GM18505 (cell line): ENCODE measurements around the gene FUOM.

Experiments
- ATAC-seq: cut with Tn5 transposase; IDR thresholded peaks from one replicate; pipeline ENCODE4 v1.9.1; 2021; ENCODE audit not compliant: unreplicated experiment
- POLR2A ChIP-seq: IDR thresholded peaks from 4 replicates; pipeline ENCODE4 v1.6.1; 2011; ENCODE audit warnings: borderline replicate concordance; ENCODE audit not compliant: insufficient read depth, insufficient read length; ENCODE audit errors: extremely low read depth

The FUOM gene

GRCh38 chr10:133357285-133358161 is at the start of gene FUOM:
TSS of gene FUOM (minus strand) at chr10:133358019. CDS start at chr10:133358007, 12 bp downstream.
- ATAC-seq, result peak; percentile 55
- TF ChIP-seq POLR2A, result peak; percentile 48

- TF ChIP-seq POLR2A, result no peak
- no peak for ATAC-seq
Measured at GRCh38 chr10:133405844-133406527, 48.2 kb upstream of the FUOM start.

GRCh38 chr10:133405272-133405671 is 47.5 kb upstream of the FUOM start:
- no peak for TF ChIP-seq POLR2A
- ATAC-seq, result no peak

- ATAC-seq, result no peak
- no peak for TF ChIP-seq POLR2A
Measured at GRCh38 chr10:133403784-133404183, 46.0 kb upstream of the FUOM start.

- no peak for ATAC-seq
- TF ChIP-seq POLR2A, result no peak
Measured at GRCh38 chr10:133403359-133403758, 45.5 kb upstream of the FUOM start.

GRCh38 chr10:133401981-133402725 is 44.3 kb upstream of the FUOM start:
- no peak for ATAC-seq
- TF ChIP-seq POLR2A, result no peak

- no peak for ATAC-seq
Measured at GRCh38 chr10:133401500-133401899, 43.7 kb upstream of the FUOM start.

GRCh38 chr10:133400624-133401424 is 43.0 kb upstream of the FUOM start:
- TF ChIP-seq POLR2A, result no peak
- peak; percentile 71 for ATAC-seq

More at GRCh38 chr10:133401500-133401899, 43.7 kb upstream of the FUOM start:
- TF ChIP-seq POLR2A, result no peak

- no peak for TF ChIP-seq POLR2A
Measured at GRCh38 chr10:133399123-133399601, 41.3 kb upstream of the FUOM start.

GRCh38 chr10:133397938-133398337 is 40.1 kb upstream of the FUOM start:
- no peak for ATAC-seq
- no peak for TF ChIP-seq POLR2A

More at GRCh38 chr10:133399123-133399601, 41.3 kb upstream of the FUOM start:
- ATAC-seq, result no peak

- ATAC-seq, result no peak
- TF ChIP-seq POLR2A, result no peak
Measured at GRCh38 chr10:133396035-133396624, 38.3 kb upstream of the FUOM start.

GRCh38 chr10:133394801-133395221 is 37.0 kb upstream of the FUOM start:
- ATAC-seq, result no peak
- no peak for TF ChIP-seq POLR2A

- peak; percentile 66 for ATAC-seq
- peak; percentile 87 for TF ChIP-seq POLR2A
Measured at GRCh38 chr10:133394064-133394663, 36.3 kb upstream of the FUOM start, which contains the start of gene MTG1. TSS of gene MTG1 (plus strand) at chr10:133394157. CDS start at chr10:133394221, 64 bp downstream.
